Suppressor macrophage treated with lipopolysaccharide for 4 hours (primary cell): ENCODE data around the gene CANX.

Experiments
- DNase-seq: peaks from one replicate; pipeline ENCODE4 v3.0.0-alpha.2; 2020

The CANX gene

DNA sequence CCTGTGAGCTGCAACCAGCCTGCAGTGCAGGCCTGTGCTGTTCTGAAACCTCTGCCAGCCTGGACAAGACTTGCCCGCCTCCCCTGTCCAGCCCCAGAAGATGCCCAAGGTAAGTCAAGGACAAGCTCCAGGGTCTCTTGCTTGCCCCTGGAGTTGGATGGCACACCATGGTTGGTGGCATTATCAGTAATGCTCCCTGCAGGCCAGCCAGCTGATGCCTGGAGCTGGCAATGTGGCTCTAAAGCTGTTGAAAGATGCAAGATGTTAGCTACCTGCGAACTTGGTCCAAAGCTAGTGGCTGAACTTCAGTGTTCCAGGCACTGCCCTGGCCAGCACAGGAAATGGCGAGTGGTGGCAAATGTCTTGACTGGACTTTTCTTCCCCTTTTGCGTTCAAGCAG, 81.1 kb downstream of the CANX start:
- DNase-seq: no peak

DNA sequence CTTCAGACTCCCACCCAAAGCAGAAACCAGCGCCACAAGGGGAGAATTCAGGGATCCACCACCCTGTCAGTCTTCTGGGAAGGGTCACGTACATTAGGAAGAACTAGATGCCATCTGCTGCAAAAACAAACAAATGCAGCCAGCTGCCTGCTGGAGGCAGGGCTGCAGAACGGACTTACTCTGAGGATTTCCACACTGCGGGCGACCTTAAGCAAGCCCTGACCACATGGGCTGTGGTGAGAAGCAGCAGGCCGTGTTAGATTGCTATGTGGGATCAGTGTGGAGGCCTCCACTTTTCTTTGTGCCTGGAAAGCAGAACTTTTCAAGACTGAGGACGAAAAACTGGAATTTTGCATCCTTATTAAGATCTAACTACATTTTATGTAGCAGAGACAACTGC, 81.6 kb downstream of the CANX start:
- DNase-seq: peak; percentile 71
